Thyroid gland (tissue), 4 donors: ENCODE measurements around the gene TRAM2.

Experiments used
- CTCF ChIP-seq, 6 experiments: fragments of 200-600 bp in 3 of 6; fragments of 450-650 bp in 3 of 6; sonication (generic) in 3 of 6; IDR thresholded peaks; one replicate each; pipeline ENCODE4 v1.5.1; 2016 to 2019; ENCODE audit warnings: antibody characterized with exemption in 6 of 6, mild to moderate bottlenecking in 2 of 6, inconsistent platforms in 1 of 6, moderate library complexity in 1 of 6
- POLR2A ChIP-seq, 2 donors: fragments of 450-650 bp; IDR thresholded peaks; one replicate each; pipeline ENCODE4 v1.6.1; 2017; ENCODE audit warnings: antibody characterized with exemption in 2 of 2, mild to moderate bottlenecking in 2 of 2, moderate library complexity in 1 of 2

- TF ChIP-seq CTCF (IDR thresholded peaks at IDR 0.05) (no peak), POLR2A (IDR thresholded peaks at IDR 0.05) (no peak)
These were observed 10.7 kb downstream of the TRAM2 start for GRCh38 chr6:52566201-52566600.
